T-helper 9 cell (primary cell): ENCODE data around the gene CELA2A.
"Not testable (repeated sequence)": the region's sequence is repeated elsewhere in the genome, so short reads cannot be mapped to it uniquely, and the experiment has no call there.

Experiments used
- DNase-seq: peaks from one replicate; pipeline ENCODE4 v3.0.0-alpha.2; 2020

Gene CELA2A

DNA sequence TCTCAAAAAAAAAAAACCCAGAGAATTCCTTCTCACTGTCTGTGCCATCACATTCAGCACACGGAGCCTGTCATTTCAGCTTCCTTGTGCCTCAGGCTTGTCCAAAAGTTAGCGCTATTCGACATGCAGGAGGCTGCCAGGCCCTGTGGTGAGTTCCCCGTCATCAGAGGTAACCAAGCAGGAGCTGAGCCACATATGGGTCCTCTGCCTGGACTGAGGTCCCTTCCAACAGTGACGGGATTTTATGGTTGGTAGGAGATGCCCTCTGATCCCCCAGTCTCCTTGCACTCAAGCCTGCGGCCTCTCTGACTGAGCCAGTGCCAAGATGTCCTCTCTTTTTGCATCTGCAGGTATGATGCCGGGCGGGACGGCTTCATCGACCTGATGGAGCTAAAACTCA, 31.0 kb upstream of the CELA2A start:
- DNase-seq: no peak

- DNase-seq: no peak
Measured at GRCh38 chr1:15425958-15426357, 30.6 kb upstream of the CELA2A start.

DNA sequence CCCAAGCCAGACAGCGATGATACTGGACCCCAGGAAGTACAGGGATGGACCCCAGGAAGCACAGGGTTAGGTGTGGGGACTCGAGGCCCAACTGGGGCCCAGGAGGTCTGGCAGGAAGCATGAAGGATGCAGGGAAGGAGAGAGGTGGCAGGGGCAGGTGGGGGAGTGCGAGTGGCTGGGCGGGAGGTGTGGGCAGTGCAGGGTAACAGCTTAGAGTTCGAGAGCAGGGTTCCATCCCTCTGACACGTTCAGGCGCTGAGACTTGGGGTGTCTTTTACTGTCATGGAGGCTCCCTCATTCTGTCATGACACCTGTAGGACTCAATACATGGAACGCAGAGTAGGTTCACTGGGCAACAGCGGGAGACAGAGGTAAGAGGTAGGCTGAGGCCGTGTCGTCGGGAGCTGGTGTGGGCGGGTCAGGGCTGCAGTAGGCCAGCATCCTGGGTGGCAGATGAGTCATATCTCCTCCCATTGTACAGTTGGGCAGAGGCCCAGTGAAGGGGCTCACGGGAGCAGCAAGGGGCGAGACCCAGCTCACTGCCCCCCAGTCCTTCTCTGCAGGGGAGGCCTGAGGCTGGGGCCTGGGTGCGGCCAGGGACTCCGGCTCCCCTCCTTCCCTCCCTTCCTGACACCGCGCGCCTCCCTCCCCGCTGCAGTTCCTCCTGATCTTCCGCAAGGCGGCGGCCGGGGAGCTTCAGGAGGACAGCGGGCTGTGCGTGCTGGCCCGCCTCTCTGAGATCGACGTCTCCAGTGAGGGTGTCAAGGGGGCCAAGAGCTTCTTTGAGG, 29.8 kb upstream of the CELA2A start:
- DNase-seq: no peak

DNA sequence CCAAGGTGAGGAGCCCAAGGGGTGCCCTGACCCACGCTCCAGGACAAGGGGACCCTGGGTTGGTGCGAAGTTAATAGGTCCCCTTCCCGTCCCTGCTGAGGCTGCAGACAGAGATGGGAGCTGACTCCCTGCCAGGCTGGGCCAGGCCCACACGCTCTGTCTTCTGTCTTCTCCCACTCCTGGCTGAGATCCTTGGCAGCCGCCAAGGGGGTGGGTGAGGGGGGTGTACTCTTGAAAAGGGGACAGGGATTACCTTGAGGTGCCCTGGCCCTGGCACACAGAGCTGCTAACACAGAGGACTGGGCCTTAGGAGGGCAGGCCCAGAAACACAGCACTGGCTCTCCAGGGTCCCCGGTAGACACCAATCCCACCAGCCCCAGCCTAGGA, 29.3 kb upstream of the CELA2A start:
- DNase-seq: no peak

- not testable (repeated sequence) for DNase-seq
Measured at GRCh38 chr1:15428252-15428651, 28.3 kb upstream of the CELA2A start.

GRCh38 chr1:15428815-15429435, 27.6 kb upstream of the CELA2A start:
- DNase-seq: no peak

DNA sequence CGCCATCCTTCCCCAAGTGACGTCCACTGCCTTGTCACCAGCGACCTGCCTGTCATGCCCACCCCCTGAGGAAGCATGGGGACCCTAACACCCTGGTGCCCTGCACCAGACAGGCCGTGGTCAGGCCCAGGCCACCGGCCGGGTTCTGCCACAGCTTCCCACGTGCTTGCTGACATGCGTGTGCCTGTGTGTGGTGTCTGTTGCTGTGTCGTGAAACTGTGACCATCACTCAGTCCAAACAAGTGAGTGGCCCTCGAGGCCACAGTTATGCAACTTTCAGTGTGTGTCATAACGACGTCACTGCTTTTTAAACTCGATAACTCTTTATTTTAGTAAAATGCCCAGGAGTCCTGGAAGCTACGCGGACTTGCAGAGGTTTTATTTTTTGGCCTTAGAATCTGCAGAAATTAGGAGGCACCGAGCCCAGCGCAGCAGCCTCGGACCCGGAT, 26.8 kb upstream of the CELA2A start:
- no peak for DNase-seq

- DNase-seq: peak; percentile 75
Measured at GRCh38 chr1:15430787-15431570, 25.6 kb upstream of the CELA2A start.

DNA sequence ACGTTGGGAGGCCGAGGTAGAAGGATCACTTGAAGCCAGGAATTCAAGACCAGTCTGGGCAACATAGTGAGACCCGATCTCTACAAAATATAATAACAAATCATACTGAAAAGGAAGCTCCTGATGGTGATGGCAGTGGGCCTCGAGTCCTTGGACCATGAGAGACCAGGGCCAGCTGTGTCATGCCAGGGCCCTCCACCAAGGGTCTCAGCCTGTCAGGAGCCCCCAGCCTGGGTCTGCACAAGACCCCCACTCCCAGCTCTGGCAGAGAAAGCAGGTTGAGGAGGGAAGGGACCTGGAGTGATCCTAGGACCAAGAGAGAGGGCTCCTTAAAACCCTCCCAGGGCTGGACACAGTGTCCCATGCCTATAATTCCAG, 25.0 kb upstream of the CELA2A start:
- no peak for DNase-seq

DNA sequence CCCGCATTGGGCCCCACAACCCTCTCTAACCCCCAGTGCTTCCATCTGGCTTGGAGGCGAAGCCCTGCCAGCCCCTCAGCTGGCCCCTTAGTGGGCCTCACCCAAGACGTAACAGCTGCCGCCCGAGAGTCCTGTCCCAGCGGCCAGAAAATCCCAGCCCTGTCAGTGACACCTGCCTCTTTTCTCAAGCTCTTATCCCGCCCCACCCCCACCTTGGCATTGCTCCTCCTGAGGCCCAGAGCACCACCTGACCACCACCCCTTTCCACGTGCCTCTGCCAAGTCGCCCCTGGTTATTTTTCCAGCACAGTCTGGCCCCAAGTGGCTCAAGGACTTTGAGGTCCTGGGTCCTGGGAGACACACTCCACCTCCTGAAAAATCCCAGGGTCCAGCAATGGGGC, 24.2 kb upstream of the CELA2A start:
- DNase-seq: no peak

- no peak for DNase-seq
Measured at GRCh38 chr1:15433471-15433870, 23.1 kb upstream of the CELA2A start.

DNA sequence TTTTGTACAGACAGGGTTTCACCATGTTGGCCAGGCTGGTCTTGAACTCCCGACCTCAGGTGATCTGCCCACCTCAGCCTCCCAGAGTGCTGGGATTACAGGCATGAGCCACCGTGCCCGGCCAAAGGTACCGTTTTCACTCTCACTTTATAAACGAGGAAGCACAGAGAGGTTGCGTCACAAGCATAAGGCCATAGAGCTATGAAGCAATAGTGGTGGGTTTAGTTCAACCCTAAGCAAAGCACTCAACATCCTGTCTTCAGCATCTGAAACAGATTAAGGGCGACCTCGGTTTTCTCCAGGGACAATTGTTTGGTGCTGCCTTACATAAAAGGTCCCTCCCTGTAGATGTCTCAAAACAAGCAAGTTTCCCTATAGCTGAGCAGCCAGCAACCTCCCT, 21.8 kb upstream of the CELA2A start:
- not testable (repeated sequence) for DNase-seq

DNA sequence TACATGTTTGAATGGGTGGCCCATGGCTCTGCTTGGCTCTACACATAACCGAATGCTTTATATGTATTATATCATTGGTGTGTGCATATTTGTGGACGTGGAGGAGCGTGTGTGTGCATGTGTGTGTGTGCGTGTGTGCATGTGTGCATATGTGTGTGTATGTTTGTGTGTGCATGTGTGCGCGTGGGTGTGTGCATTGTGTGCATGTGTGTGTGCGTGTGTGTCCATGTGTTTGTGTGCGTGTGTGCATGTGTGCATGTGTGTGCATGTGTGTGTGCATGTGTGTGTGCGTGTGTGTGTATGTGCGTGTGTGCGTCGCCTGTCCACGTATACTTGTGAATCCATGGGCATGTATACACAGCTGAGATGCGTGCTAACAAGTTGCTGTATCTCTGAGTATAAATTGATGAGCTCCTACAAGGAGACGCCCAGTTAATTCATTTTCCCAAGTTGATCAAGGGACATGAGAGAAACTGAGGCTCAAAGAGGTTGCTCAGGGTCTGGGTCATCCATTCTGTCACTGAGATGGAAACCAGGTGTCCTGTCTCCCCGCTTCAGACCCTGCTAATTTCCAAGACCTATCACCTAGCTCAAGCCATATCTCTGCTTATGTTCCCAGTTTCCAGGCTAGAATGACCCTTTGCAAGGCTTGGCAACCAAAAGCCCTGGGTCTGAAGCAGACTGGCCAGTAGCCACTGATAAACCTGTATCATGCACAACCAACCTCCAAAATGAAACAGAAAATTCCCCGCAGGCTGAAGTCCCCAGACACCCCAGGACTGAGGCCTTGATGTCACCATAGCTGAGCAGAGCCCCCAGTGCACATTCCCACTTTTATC, 21.1 kb upstream of the CELA2A start:
- no peak for DNase-seq

GRCh38 chr1:15436881-15437442, 19.6 kb upstream of the CELA2A start:
- no peak for DNase-seq

- no peak for DNase-seq
Measured at GRCh38 chr1:15439325-15439724, 17.2 kb upstream of the CELA2A start.

GRCh38 chr1:15440357-15440756, 16.2 kb upstream of the CELA2A start:
- DNase-seq: no peak

DNA sequence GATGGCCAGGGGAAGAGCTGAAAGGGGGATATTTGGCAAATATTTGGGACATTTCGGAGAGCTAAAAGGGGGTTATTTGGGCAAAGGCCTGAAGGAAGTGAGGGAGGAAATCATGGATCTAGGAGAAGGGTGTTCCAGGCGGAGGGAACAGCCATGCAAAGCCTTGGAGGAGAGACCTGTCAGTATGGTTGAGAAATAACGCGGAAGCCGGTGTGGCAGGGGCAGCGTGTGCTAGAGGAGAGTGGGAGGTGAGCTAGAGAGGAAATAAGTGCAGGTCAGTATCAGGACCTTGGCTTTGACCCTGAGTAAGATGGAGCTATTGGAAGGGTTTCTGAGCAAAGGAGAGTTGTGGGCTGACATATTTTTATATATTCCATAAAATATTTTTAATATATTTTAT, 15.3 kb upstream of the CELA2A start:
- no peak for DNase-seq

GRCh38 chr1:15442119-15442518, 14.4 kb upstream of the CELA2A start:
- no peak for DNase-seq

GRCh38 chr1:15442759-15443158, 13.8 kb upstream of the CELA2A start:
- no peak for DNase-seq

DNA sequence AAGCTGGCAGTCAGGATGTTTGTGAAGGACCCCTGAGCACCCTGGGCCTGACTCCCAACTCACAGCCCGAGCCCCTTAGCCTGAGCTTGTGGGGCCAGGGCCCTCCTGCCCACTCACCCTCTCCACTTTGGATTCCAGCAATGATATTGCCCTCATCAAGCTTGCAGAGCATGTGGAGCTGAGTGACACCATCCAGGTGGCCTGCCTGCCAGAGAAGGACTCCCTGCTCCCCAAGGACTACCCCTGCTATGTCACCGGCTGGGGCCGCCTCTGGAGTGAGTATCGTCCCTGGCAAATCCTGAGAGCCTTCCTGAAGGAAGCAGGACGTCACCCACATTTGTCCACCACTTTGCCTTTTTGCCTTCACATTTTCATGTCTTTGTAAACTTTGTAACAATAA, 13.3 kb upstream of the CELA2A start:
- no peak for DNase-seq

DNA sequence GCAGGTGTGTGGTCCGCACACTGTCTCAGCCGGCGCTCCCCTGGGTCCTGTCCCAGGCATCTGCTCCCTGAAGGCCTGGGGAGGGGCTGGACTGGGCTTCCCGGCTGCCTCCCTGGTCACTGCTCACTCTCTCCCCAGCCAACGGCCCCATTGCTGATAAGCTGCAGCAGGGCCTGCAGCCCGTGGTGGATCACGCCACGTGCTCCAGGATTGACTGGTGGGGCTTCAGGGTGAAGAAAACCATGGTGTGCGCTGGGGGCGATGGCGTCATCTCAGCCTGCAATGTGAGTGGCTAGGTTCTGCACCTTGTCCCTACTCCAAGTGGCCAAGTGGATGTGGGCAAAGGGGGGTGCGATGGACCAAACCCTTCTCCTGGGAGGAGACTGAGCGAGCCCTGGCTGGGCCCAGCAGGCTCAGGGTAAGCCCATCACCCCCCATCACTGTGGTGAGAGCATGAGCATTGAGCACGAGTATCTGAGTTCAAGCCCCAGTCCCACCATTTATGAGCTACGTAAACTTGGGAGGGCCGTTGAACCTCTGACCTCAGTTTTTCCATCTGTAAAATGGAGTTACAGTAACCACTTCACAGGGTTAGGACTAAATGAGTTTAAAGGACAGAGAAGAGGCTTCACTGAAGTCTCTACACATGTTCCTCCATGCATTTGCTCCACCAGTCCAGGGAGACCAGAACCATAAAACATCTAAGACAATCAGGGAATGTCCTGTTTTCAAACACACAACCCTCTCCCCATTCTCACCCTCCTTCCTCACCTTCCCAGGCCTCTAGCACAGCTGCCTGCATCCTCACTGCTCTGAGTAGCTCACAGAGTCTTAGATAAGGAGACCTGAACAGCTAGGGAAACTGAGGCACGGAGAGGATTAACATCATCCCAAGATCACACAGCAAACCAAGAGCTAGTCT, 11.8 kb upstream of the CELA2A start:
- no peak for DNase-seq
